Measurements from ENCODE around the gene WDR44.
"Not testable (repeated sequence)": the region's sequence is repeated elsewhere in the genome, so short reads cannot be mapped to it uniquely, and the experiment has no call there.

WDR44 gene

DNA sequence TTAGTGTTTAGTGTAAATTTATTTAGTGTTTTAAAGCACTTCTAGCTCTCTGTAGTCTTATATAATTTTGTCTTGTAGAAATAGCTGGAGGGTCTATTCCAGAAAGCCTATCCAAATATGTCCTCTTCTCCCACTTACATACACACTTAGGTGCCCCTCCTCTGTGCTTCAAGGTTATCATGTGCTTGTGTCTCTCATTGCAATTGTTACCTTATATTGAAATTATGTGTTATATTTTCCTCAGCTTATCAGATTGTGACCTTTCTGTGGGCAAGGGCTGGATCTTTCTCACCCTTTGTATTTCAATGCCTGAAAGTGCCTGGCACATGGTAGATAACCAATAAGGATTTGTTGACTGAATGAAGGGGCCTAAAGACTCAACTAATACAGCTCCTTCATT, 18.4 kb downstream of the WDR44 start:
- DNase-seq = no peak

DNA sequence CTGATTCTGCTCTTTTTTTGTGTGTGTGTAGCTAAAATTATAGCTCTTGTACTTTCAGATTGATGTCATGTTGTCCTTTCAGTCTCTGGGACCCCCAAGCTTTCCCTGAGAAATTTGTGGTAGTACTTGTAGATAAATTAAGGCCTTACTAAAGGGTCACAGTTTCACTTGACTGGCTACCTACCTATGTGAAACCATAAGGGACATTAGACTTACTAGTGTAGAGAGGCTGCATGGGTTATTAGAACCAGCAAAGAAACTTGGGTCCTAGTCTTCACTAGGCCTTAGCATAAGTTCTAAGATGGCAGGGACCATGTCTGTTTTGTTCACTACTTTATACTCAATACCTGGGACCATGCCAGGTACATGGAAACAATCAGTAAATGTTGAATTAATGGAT, 21.4 kb downstream of the WDR44 start:
- DNase-seq = no peak

DNA sequence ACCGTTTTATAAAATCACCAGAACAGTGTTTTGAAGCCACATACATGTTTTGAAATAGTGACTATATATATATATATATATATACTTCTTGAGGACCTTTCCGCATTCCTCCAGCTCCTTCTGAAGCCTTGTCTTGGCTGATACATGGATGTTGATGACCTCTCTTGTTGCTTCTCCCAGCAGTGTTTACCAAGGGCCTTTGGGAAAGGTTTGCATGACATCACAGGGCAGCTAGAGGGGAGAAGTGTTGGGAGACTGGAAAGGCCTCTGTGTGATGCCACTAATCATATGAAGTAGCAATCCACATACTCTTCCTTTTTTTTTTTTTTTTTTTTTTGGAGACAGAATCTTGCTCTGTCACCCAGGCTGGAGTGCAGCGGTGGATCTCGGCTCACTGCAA, 22.5 kb downstream of the WDR44 start:
- no peak for DNase-seq

DNA sequence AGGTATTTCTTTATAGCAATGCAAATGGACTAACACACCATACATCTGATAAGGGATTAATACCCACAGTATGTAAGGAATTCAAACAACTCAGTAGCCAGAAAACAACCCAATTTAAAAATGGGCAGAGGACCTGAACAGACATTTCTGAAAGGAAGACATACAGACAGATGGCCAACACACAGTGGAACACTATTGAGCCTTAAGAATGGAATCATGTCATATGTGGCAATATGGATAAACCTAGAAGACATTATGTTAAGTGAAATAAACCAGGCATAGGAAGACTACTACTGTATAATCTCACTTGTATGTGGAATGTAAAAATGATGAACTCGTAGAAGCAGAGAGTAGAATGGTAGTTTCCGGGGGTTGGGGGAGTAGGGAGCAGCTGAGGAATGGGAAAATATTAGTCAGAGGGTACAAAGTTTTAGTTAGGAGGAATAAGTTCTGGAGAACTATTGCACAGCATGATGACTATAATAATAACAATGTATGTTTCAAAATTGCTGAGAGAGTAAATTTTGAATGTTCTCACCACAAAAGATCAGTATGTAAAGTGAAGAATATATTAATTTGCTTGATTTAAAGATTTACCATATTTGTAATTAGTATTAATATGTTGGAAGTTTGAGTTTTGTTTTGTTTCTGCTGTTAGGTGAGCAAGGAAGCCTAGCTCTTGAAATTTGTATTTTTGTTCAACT, 25.2 kb downstream of the WDR44 start:
- DNase-seq = no peak

DNA sequence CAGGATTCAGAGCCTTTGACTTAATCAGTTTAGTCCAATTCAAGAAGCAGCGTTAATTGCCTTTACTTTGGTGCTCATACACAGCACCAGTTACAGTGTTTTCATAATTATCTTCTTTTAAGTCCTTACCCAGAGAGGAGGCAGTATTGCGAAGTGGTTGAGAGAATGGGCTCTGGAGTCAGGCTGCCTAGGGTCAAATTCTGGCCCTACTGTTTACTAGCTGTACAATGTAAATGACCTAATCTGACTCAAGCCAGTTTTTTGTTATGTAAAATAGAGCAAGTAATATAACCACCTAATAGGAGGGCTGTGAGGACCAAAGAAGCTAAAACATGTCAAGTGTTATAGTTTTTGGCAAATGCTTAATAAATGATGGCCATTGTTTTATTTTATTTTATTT, 27.6 kb downstream of the WDR44 start:
- no peak for DNase-seq

DNA sequence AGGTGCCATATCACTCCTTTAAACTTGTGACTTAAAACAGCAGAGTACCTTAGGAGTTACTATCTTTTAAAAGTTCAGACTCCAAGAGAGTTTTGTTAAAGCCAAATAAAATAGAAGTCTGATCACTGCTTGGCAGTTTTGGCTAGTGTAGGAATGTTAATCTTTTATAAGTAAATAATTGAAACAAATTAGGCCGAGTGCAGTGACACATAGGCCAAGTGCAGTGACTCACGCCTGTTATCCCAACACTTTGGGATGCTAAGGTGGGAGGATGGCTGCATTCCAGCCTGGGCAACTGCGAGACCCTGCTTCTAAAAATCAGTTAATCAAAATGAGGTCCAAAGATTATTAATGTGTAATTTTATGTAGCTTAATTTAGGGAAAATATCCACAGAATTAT, 37.2 kb downstream of the WDR44 start:
- DNase-seq = no peak

DNA sequence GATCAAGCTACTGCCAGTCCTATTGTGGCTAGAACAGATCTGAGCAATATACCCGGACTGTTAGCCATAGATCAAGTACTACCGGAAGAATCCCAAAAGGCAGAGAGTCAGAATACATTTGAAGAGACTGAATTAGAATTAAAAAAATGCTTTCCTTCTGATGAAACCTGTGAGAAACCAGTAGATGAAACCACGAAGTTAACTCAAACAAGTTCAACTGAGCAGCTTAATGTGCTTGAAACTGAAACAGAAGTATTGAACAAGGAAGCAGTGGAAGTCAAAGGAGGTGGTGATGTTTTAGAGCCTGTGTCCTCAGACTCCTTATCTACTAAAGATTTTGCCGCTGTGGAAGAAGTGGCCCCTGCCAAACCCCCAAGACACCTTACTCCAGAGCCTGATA, 46.8 kb downstream of the WDR44 start:
- no peak for DNase-seq

- DNase-seq = no peak
Measured at GRCh38 chrX:118396113-118396512, 50.2 kb downstream of the WDR44 start.

DNA sequence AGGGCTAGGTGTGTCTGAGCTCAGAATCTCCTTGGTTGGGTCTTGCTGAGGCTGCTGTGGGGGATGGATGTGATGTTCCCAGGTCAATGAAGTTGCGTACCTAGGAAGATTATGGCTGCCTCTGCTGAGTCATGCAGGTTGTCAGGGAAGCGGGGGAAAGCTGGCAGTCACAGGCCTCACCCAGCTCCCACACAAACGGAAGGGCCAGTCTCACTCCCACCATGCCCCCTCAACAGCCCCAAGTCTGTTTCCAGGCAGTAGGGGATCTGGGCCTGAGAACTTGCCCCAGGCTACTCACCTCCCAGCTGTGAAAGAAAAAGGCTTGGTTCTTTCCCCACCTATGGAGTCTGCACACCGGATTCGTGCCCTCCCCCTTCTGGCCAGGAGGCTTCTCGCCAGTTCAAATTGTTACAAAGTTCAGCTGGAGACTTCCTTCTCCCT, 72.9 kb downstream of the WDR44 start:
- no peak for DNase-seq

GRCh38 chrX:118420462-118420861, 74.6 kb downstream of the WDR44 start:
- DNase-seq = no peak

GRCh38 chrX:118423558-118423957, 77.7 kb downstream of the WDR44 start:
- DNase-seq = no peak

GRCh38 chrX:118432799-118433198, 86.9 kb downstream of the WDR44 start:
- DNase-seq = no peak

GRCh38 chrX:118437283-118437682, 91.4 kb downstream of the WDR44 start:
- DNase-seq = no peak

DNA sequence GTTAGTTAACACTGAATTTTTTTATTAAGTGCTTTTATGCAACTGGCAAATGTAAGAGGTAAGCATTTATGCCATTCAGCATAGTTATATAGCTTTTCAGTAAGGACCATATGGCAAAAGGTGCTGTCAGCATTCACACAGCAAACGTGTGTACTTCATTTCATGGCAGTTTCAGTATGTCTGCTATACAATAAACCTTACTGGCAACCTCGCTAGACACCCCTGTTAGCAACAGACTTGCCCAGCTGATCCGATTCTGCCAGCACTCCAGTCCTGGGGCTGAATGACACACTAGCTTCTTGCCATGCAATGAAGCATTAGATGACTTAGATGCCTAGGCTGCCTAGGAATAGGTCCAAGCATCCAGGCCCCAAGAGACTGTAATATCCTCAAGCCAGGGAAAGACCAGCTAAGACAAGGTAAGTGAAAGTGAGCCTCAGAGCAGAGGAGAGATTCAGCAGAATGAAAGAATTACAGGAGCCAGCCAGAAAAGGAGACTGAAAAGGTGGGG, 102.4 kb downstream of the WDR44 start:
- DNase-seq = no peak

- DNase-seq = no peak
Measured at GRCh38 chrX:118455013-118455412, 109.1 kb downstream of the WDR44 start.

DNA sequence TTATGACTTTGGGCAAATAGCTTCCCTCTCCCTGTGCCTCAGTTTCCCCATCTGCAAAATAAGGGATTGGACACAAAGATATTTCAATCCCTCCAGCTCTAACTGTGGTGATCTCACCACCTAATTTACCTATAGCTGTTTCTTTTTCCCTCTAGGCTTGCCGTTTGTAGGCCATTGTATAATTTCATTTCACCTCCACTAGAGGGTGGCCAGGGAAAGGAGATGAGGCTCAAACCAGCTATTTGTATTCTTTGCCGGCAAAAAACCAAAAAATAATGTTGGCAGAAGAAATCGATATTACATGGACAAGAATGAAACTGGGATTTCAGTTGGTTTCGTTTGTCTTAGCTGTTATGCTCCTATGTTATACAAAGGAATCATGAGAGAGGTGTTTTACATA, 113.6 kb downstream of the WDR44 start:
- no peak for DNase-seq

DNA sequence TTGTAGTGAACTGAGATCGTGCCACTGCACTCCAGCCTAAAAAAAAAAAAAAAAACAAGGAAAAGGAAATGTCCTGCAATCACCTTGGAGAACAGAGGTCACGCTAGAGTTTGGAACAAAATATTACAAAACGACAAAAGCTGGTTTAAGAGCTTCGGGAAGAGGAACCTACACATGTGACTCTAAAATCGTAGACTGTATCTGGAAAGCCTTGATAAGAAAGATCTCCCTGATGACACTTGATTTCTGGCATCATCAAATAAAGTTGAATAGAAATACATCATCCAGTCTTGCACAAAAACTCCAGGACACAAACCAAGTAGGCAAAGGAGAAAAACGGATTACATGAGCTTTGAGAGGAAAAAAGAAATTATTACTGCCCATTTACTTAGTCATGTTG, 118.6 kb downstream of the WDR44 start:
- no peak for DNase-seq

- DNase-seq = no peak
Measured at GRCh38 chrX:118468122-118468521, 122.2 kb downstream of the WDR44 start.

GRCh38 chrX:118470721-118471347, 124.9 kb downstream of the WDR44 start:
- not testable (repeated sequence) for DNase-seq

DNA sequence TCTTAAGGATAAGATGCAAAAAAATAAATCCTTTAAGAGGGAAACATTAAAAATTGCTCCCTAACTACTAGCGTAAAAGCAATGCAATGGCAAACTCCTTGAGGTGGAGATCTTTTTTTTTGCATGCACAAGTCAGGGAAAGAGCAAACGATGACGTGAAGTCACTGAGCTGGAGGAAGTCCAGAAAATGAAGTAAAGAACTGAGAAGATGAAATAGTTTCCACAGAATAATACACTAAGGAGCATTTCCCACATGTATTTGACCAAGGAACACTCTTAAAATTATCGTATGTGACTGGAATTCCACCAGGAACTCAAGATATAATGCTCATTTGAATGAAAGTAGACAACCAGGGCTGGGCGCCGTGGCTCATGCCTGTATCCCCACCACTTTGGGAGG, 128.7 kb downstream of the WDR44 start:
- DNase-seq = no peak

DNA sequence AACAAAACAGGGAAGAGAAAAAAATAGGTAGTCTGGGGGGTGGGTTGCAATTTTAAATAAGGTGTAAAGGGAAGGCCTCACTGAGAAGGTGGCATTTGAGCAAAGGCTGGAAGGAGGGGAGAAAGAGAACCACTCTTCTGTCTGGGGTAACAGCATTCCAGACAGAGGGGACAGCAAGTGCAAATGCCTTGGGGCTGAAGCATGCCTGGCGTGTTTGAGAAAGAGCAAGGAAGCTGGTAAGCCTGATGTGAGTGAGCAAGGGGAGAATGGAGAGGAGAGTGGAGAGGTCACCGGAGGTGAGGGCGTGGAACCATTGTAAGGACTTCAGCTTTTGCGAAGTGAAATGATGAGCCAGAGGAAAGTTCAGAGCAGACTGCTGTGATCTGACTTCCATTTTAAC, 130.0 kb downstream of the WDR44 start:
- DNase-seq = no peak

DNA sequence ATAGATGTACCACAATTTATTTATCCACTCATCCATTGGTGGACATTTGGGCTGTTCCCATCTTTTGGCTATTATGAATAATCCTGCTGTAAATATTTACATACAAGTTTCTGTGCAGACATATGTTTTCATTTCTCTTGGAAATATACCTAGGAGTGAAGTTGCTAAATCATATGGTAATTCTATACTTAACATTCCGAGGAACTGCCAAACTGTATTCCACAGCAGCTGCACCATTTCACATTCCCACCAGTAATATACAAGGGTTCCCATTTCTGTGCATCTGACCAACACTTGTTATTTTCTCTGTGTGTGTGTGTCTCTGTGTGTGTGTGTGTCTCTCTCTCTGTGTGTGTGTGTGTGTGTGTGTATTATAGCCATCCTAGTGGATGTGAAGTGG, 134.3 kb downstream of the WDR44 start:
- no peak for DNase-seq

GRCh38 chrX:118482384-118482783, 136.5 kb downstream of the WDR44 start:
- not testable (repeated sequence) for DNase-seq

DNA sequence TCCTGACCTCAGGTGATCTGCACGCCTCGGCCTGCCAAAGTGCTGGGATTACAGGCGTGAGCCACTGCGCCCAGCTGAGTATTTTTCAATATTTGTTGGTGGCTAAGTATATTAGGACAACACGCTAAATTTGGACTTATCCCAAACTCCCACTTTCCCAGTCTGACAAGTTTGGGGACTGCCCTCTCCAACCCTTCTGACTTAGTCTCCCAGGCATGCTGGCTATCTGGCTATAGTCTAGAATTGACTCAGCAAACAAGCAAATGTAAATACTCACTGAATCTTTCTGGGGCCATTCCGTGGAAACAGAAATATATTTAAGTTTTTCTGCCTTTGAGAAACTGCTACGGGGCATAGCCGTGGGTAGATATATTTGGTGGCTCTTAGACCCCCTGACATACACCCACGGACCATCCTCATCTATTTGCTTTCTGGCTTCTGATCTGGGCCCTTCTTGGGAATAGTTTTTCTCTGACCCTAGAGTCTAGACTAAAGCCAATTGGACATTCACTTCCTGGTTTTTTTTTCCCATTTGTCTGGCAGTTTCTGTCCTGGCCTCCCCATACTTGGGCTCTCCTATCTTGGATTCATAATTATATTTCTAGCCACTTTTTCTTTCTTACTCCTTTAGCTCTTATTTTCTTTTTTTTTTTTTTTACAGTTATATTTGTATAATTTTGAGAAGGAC, 138.5 kb downstream of the WDR44 start:
- DNase-seq = no peak
